Rectal smooth muscle tissue (tissue), 1 donor: Measurements from ENCODE around the gene FAM20C.

Experiments
- H3K27ac ChIP-seq: one replicate; pipeline ENCODE4 v1.7.0; 2013; ENCODE audit warnings: low read depth, low read length, inconsistent platforms
- H3K27me3 ChIP-seq: one replicate; pipeline ENCODE4 v1.7.0; 2013; ENCODE audit warnings: low read length; ENCODE audit not compliant: control insufficient read depth, insufficient read depth
- H3K36me3 ChIP-seq: one replicate; pipeline ENCODE4 v1.7.0; 2013; ENCODE audit warnings: low read length; ENCODE audit not compliant: control insufficient read depth, insufficient read depth
- H3K4me1 ChIP-seq: one replicate; pipeline ENCODE4 v1.7.0; 2013; ENCODE audit warnings: low read length; ENCODE audit not compliant: control insufficient read depth, insufficient read depth
- H3K4me3 ChIP-seq: one replicate; pipeline ENCODE4 v1.7.0; 2013; ENCODE audit warnings: low read length
- H3K9ac ChIP-seq: one replicate; pipeline ENCODE4 v1.7.0; 2013; ENCODE audit warnings: low read length

The FAM20C gene

GRCh38 chr7:191981-192649, at the start of gene FAM20C:
TSS of gene FAM20C (plus strand) at chr7:192571. CDS start at chr7:193200, 629 bp downstream.
- Histone ChIP-seq H3K27me3 (peaks cover 12% of the 10 kb centered on the region), H3K27ac (peak within 1 kb of the TSS; percentile 84), H3K36me3 (peaks cover 12% of the 10 kb centered on the region), H3K4me1 (peaks cover 31% of the 10 kb centered on the region), H3K9ac (no peak within 1 kb of the TSS), H3K4me3 (peak within 1 kb of the TSS; percentile 71)

GRCh38 chr7:143145-143751, 49.1 kb upstream of the FAM20C start:
- Histone ChIP-seq H3K4me3 (no peak overlapping the region), H3K36me3 (no peaks in the 10 kb centered on the region), H3K27me3 (no peaks in the 10 kb centered on the region), H3K9ac (no peak overlapping the region), H3K27ac (no peak overlapping the region), H3K4me1 (peaks cover 3% of the 10 kb centered on the region)

DNA sequence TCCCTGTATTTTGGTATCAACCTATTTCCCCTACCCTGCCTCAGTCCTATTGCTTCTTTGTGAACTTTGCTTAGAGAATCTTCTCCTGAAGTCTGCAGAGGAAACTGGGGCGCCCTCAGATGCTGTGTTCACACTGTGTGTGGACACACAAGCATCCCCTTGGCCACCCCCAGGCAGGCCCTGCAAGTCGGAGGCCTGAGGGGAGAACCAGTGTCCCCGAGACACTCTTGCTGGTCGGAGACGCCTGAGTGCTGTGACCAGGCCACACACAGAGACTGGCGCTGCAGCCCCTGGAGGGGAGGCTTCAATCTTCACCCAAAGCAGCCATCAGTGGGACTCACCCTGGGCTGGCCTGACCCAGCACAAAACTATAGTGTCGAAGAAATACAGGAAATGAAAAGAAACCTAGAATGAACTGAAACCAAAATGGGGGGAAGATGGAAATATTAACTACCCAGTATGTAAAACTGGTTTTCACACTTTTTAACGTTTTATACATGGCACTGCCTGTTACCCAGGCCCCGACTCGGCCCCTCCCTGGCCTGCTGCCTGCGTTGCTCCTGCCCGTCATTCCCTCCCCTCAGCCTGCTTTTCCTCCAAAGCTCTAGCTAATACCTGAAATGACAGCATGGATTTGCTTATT, 48.4 kb upstream of the FAM20C start:
- H3K36me3 ChIP-seq = no peaks in the 10 kb centered on the region
- H3K4me1 ChIP-seq = peaks cover 3% of the 10 kb centered on the region
- no peak overlapping the region for H3K4me3 ChIP-seq
- H3K27me3 ChIP-seq = no peaks in the 10 kb centered on the region
- H3K27ac ChIP-seq = no peak overlapping the region
- no peak overlapping the region for H3K9ac ChIP-seq

GRCh38 chr7:144454-144826, 47.9 kb upstream of the FAM20C start:
- H3K27me3 ChIP-seq = no peaks in the 10 kb centered on the region
- H3K36me3 ChIP-seq = no peaks in the 10 kb centered on the region
- no peak overlapping the region for H3K27ac ChIP-seq
- no peak overlapping the region for H3K4me3 ChIP-seq
- peaks cover 3% of the 10 kb centered on the region for H3K4me1 ChIP-seq
- no peak overlapping the region for H3K9ac ChIP-seq

DNA sequence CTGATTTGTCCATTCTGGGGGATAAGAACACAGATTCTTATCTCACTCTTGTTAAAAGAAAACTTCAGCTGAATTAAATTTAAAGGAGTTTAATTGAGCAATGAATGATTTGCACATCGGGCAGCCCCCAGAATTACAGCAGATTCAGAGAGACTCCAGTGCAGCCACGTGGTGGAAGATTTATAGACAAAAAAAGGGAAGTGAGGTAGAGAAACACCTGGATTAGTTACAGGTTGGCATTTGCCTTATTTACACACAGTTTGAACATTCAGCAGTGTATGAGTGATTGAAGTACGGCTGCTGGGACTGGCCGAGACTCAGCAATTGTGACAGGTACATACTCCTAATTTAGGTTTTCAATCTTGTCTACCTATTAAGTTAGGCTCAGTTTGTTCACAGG, 46.5 kb upstream of the FAM20C start:
- H3K4me3 ChIP-seq = no peak overlapping the region
- H3K27me3 ChIP-seq = no peaks in the 10 kb centered on the region
- no peaks in the 10 kb centered on the region for H3K36me3 ChIP-seq
- H3K4me1 ChIP-seq = peaks cover 10% of the 10 kb centered on the region
- no peak overlapping the region for H3K27ac ChIP-seq
- H3K9ac ChIP-seq = no peak overlapping the region

DNA sequence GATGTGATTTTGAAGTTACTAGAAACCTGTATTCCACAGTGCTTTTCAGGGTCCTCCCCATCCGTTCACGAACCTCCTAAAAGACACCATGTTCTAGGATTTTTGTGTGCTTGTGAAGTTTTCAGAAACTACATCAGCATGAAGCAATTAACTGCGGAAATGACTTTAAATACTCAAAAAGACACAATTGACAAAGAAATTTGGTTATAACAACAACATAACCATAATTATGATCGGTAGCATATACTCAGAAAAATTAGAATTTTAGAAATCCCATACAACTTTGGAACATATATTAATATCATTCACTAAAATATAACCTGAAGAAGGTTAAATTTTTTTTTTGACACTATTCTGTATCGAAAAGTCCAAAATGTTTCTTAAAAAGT, 43.8 kb upstream of the FAM20C start:
- peak overlapping the region; percentile 81 for H3K4me3 ChIP-seq
- H3K4me1 ChIP-seq = peaks cover 7% of the 10 kb centered on the region
- no peaks in the 10 kb centered on the region for H3K36me3 ChIP-seq
- peak overlapping the region; percentile 91 for H3K27ac ChIP-seq
- no peaks in the 10 kb centered on the region for H3K27me3 ChIP-seq
- peak overlapping the region; percentile 52 for H3K9ac ChIP-seq

DNA sequence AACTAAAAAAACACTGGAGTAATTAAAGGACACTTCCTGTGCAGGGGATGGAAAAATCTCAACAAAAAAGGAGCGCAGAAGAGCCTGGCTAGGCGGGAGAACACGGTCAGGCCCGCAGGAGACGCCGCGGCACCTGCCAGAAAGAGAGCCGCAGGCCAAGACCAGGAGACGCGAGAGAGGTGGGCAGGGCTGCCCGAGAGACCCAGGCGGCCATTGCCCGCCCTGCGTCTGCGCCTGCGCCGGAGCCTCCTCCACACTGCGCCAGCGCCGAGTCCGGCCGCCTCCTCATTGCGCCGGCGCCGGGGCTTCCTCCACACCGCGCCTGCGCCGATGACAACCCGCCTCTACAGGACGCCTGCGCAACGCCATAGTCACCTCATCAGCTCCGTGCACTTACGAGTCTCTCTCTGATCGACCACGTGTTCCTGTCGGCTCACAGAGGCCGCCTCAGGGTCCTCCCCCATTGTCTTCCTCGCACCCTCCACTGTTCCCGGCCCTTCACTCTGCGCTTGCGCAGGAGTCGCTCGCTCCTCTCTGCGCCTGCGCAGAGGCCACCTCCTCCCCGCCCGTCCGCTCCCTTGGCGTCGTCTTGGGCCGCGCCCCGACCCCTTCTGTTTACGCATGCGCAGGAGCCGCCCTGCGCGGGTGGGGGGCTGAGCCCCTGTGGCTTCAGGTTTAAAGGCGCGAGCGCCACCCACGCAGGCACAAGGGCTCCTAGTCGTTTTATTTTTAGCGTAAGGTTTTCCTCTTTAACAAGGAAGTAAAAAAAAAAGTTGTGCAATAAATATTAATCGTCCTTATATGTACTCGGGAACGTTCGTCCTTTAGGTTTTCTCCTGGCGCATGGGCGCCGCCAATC, 43.2 kb upstream of the FAM20C start:
- Histone ChIP-seq H3K27ac (peak overlapping the region; percentile 92), H3K4me1 (peaks cover 7% of the 10 kb centered on the region), H3K36me3 (no peaks in the 10 kb centered on the region), H3K9ac (peak overlapping the region; percentile 52), H3K27me3 (no peaks in the 10 kb centered on the region), H3K4me3 (peak overlapping the region; percentile 81)

GRCh38 chr7:149791-150636, 42.4 kb upstream of the FAM20C start:
- peaks cover 7% of the 10 kb centered on the region for H3K4me1 ChIP-seq
- H3K36me3 ChIP-seq = no peaks in the 10 kb centered on the region
- H3K4me3 ChIP-seq = peak overlapping the region; percentile 81
- H3K27ac ChIP-seq = peak overlapping the region; percentile 92
- H3K27me3 ChIP-seq = no peaks in the 10 kb centered on the region
- peak overlapping the region; percentile 24 for H3K9ac ChIP-seq

GRCh38 chr7:150811-151221, 41.6 kb upstream of the FAM20C start:
- Histone ChIP-seq H3K4me1 (peaks cover 7% of the 10 kb centered on the region), H3K9ac (no peak overlapping the region), H3K27ac (no peak overlapping the region), H3K27me3 (no peaks in the 10 kb centered on the region), H3K4me3 (no peak overlapping the region), H3K36me3 (no peaks in the 10 kb centered on the region)

GRCh38 chr7:151346-152050, 40.9 kb upstream of the FAM20C start:
- Histone ChIP-seq H3K27ac (no peak overlapping the region), H3K4me1 (peaks cover 7% of the 10 kb centered on the region), H3K27me3 (no peaks in the 10 kb centered on the region), H3K36me3 (no peaks in the 10 kb centered on the region), H3K9ac (no peak overlapping the region), H3K4me3 (no peak overlapping the region)

GRCh38 chr7:152702-153391, 39.5 kb upstream of the FAM20C start:
- H3K27me3 ChIP-seq = no peaks in the 10 kb centered on the region
- no peaks in the 10 kb centered on the region for H3K36me3 ChIP-seq
- no peak overlapping the region for H3K27ac ChIP-seq
- no peak overlapping the region for H3K9ac ChIP-seq
- H3K4me3 ChIP-seq = no peak overlapping the region
- H3K4me1 ChIP-seq = peaks cover 7% of the 10 kb centered on the region
